Muscle layer of duodenum (tissue), 2 donors: ENCODE measurements around the gene LHX3.
"Not testable (repeated sequence)": the region's sequence is repeated elsewhere in the genome, so short reads cannot be mapped to it uniquely, and the experiment has no call there.

Source experiments
- H3K27ac ChIP-seq: one replicate; pipeline ENCODE4 v1.7.0; 2013; ENCODE audit warnings: mild to moderate bottlenecking, low read length
- H3K27me3 ChIP-seq: one replicate; pipeline ENCODE4 v1.7.0; 2013; ENCODE audit warnings: low read depth, mild to moderate bottlenecking, control low read depth, low read length
- H3K36me3 ChIP-seq, 2 donors: one replicate each; pipeline ENCODE4 v1.7.0; 2013; ENCODE audit warnings: low read length in 2 of 2, control low read depth in 1 of 2, mild to moderate bottlenecking in 1 of 2; ENCODE audit not compliant: insufficient read depth in 2 of 2, control insufficient read depth in 1 of 2
- H3K4me1 ChIP-seq, 2 donors: one replicate each; pipeline ENCODE4 v1.7.0; 2013; ENCODE audit warnings: low read length in 2 of 2, mild to moderate bottlenecking in 2 of 2, control low read depth in 1 of 2, moderate library complexity in 1 of 2; ENCODE audit not compliant: insufficient read depth in 2 of 2, control insufficient read depth in 1 of 2
- H3K4me3 ChIP-seq, 2 donors: one replicate each; pipeline ENCODE4 v1.7.0; 2013; ENCODE audit warnings: low read length in 2 of 2, low read depth in 1 of 2, mild to moderate bottlenecking in 1 of 2
- H3K9me3 ChIP-seq, 2 donors: one replicate each; pipeline ENCODE4 v1.7.0; 2013; ENCODE audit warnings: low read length in 2 of 2, control low read depth in 1 of 2, mild to moderate bottlenecking in 1 of 2; ENCODE audit not compliant: control insufficient read depth in 1 of 2
- donor health status: healthy.

Gene LHX3

DNA sequence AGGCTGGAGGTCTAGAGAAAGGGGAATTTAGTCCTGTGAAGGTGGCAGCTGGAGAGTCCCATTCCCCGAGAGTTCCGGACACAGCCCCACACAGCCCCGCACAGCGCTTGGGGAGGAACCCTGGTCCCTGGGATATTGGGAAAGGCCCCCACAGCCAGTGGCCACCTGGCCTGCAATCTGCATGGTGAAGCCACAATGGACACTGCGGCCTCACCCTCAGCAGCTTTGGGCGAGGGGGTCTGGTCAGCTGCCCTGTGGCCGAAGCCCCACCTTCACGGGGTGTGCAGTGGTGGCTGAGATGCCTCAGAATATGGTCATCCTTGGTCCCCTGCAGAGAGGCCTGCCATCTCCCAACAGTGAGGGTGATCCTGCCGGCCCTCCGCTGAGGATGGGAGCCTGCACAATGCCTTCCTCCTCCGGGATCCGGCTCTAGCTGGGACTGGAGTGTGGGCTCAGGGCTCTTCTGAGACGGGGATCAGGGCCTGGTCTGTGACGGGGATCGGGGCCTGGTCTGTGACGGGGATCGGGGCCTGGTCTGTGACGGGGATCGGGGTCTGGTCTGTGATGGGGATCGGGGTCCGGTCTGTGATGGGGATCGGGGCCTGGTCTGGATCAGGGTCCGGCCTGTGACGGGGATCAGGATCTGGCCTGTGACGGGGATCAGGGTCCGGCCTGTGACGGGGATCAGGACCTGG is 52.9 kb downstream of the LHX3 start:
- Histone ChIP-seq H3K9me3 (no peaks in the 10 kb centered on the region), H3K27ac (no peak overlapping the region), H3K4me3 (no peak overlapping the region), H3K27me3 (peaks cover 12% of the 10 kb centered on the region), H3K36me3 (no peaks in the 10 kb centered on the region), H3K4me1 (no peaks in the 10 kb centered on the region)

GRCh38 chr9:136151214-136151804 is 53.6 kb downstream of the LHX3 start:
- Histone ChIP-seq H3K27me3 (peaks cover 12% of the 10 kb centered on the region), H3K4me3 (no peak overlapping the region), H3K27ac (no peak overlapping the region), H3K4me1 (no peaks in the 10 kb centered on the region), H3K9me3 (no peaks in the 10 kb centered on the region), H3K36me3 (no peaks in the 10 kb centered on the region)

GRCh38 chr9:136150664-136151213 is 54.2 kb downstream of the LHX3 start:
- not testable (repeated sequence) for H3K27ac ChIP-seq, H3K9me3 ChIP-seq, H3K36me3 ChIP-seq, H3K4me3 ChIP-seq, H3K4me1 ChIP-seq
- peaks cover 12% of the 10 kb centered on the region for H3K27me3 ChIP-seq

- Histone ChIP-seq H3K9me3 (no peaks in the 10 kb centered on the region), H3K27me3 (peaks cover 12% of the 10 kb centered on the region), H3K36me3 (no peaks in the 10 kb centered on the region), H3K4me3 (no peak overlapping the region), H3K4me1 (no peaks in the 10 kb centered on the region), H3K27ac (no peak overlapping the region)
Observed at GRCh38 chr9:136149853-136150252, 55.1 kb downstream of the LHX3 start.

- Histone ChIP-seq H3K4me3 (no peak overlapping the region), H3K36me3 (no peaks in the 10 kb centered on the region), H3K4me1 (no peaks in the 10 kb centered on the region), H3K27ac (no peak overlapping the region), H3K27me3 (peaks cover 12% of the 10 kb centered on the region), H3K9me3 (no peaks in the 10 kb centered on the region)
Observed at GRCh38 chr9:136149337-136149736, 55.6 kb downstream of the LHX3 start.

DNA sequence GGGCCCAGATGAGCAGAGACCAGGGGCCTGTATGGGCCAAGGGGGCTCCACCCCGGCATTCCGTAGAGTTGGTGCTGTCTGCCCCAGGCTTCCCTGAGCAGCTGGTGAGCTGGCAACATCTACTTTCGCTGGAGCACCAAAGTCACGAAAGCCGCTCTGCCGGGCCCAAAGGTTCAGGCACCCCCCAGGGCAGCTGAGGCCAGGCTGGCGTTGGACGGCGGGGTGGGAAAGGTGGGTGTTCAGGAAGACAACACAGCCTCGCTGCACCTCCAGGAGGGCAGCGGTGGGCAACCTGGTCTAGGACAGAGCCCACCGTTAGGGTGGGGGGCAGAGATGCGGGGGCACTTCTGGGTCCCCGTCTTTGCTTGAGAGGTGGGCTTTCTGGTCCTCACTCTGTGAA is 56.2 kb downstream of the LHX3 start:
- Histone ChIP-seq H3K9me3 (no peaks in the 10 kb centered on the region), H3K27ac (no peak overlapping the region), H3K4me1 (no peaks in the 10 kb centered on the region), H3K4me3 (no peak overlapping the region), H3K36me3 (no peaks in the 10 kb centered on the region), H3K27me3 (peaks cover 12% of the 10 kb centered on the region)

- Histone ChIP-seq H3K27me3 (peaks cover 12% of the 10 kb centered on the region), H3K9me3 (no peaks in the 10 kb centered on the region), H3K4me3 (no peak overlapping the region), H3K27ac (no peak overlapping the region), H3K4me1 (no peaks in the 10 kb centered on the region), H3K36me3 (no peaks in the 10 kb centered on the region)
Observed at GRCh38 chr9:136147890-136148714, 56.8 kb downstream of the LHX3 start.

DNA sequence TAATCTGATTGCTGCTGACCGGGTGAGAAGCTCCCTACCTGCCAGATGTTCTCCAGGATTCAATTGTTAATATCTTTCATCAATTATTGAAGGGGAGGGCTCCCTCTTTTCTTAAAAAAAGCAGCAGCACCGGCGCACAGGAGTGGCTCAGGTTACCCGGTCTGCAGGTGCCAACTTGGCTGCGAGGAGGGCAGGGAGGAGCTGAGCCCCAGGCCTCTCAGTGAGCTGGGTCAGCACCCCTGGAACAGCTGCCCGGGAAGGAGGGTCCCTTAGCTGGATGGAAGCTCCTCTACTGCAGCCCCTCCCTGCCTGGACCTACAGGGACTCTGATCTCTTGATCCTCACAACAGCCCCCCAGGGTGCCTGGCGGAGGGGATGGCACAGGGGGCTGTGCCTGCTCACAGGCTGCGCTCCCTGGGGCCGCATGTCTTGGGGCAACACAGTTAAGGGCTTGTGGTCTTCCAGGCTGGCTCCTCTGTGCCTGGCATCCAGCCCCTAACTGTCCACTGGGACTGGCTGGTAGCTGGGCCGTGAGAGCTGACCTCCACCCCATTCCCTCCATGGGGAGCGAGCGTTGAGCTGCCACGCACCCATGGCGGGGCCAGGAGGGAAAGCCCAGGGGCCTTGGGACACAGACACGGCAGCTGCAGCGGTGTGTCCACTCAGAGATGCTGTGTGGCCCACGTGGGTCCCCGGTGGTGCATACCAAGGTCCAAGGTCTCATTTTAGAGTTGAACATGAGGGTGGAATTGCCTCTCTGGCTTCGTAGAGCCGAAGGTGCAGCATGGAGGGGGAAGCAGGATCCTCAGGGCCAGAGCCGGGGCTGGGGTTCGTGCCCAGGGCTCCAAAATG is 57.7 kb downstream of the LHX3 start:
- no peak overlapping the region for H3K27ac ChIP-seq
- H3K4me1 ChIP-seq = no peaks in the 10 kb centered on the region
- H3K4me3 ChIP-seq = no peak overlapping the region
- H3K27me3 ChIP-seq = peaks cover 12% of the 10 kb centered on the region
- no peaks in the 10 kb centered on the region for H3K36me3 ChIP-seq
- H3K9me3 ChIP-seq = no peaks in the 10 kb centered on the region
